Measurements from ENCODE around the gene ENO1. TPM values are rescaled to one million over a fixed set of nuclear protein-coding genes. Genes with fewer than 3 reads are reported as not detected.
A peak's percentile ranks its signal among the peaks of the same experiment; 100 is the strongest.
"Not testable (repeated sequence)": the region's sequence is repeated elsewhere in the genome, so short reads cannot be mapped to it uniquely, and the experiment has no call there.

Gene ENO1
- total RNA-seq, 1 donor from 2014 or later: 371 TPM

GRCh38 chr1:8858888-8859706 is 19.4 kb downstream of the ENO1 start:
- peak; percentile 71 for ATAC-seq
- intact Hi-C loops (cut with DNase I): no loop called here
- no peak for DNase-seq (ENCODE audit: low spot score)

DNA sequence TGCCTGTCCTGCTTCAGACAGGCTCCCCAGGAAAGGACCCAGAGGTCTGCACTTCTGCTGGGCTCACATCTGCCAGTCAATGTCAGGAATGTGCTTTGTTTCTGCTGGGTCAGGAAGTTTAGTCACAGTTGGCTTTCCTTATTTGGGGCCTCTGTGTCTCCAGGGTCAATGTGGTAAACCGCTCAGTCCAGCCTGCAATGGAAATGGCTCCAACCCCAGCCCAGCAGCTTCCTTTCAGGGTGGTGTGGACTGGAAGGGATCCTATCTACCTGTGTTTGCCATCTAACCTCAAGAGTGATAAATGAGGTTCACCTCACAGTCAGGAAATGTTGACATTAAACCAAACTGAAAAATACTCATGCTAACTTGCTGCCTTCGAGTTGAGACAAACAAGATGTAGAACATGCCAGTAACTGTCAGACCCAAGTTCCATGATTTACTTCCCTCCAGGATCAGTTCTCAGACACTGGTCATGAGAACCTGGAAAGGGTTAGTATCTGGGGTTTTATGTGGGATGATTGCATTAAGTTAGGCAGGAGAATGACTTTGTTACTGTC is 20.3 kb downstream of the ENO1 start:
- DNase-seq (ENCODE audit: low spot score) (no peak), ATAC-seq (peak; percentile 47)
- intact Hi-C loops (cut with DNase I): no loop called here

DNA sequence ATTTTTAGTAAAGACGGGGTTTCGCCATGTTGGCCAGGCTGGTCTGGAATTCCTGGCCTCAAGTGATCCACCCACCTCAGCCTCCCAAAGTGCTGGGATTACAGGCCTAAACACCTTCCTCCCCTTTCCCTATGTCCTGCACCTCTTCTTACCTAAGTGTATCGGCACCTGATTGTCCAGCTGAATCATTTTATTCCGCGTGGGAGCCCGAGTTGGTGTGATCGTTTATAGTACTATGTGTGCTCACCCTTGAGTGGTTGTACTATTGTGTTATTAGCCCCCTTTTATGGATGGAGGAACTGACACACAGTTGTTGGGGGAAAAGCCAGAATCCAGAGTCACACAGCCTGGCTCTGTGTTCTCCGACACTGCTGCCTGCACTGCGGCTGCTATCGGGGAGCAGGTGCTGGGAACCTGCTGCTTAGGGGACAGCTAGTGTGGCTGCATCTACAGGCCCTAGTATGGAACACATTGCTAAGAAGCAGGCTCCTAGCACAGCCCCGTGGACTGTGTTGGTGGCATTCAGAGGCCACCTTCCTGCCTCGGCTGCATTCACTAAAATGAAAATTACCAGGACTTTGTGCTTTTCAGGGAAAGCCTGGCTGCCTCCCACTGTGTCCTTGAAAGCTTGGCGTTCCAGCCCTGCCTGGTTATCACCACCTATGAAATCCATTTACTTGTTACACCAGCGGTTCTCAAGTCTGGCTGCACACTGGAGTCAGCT is 21.6 kb downstream of the ENO1 start:
- intact Hi-C loops (cut with DNase I): no loop called here
- ATAC-seq: no peak

DNA sequence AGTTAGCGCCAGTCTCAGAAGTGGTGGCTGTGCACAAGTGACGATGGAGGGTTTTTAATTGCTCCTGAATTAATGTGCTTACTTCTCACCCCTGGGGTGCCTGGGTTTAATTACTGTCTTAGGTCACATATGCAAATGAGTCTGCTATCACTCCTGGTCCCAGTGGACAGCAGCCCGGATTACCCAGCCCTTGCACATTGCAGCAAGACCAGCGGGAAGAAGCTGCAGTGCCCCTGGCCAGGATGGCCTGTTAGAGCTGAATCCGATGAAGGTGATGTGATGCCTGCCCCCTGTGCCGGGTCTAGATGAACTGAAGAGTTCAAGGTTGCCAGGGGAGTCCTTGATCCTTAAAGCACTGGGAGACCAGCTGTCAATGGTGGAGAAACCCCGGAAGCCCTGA is 24.2 kb downstream of the ENO1 start:
- ATAC-seq: no peak
- intact Hi-C loops (cut with DNase I): no loop called here
- no peak for DNase-seq (ENCODE audit: low spot score)

More for the DNA sequence above, 21.6 kb downstream of the ENO1 start:
- no peak for DNase-seq (ENCODE audit: low spot score)

DNA sequence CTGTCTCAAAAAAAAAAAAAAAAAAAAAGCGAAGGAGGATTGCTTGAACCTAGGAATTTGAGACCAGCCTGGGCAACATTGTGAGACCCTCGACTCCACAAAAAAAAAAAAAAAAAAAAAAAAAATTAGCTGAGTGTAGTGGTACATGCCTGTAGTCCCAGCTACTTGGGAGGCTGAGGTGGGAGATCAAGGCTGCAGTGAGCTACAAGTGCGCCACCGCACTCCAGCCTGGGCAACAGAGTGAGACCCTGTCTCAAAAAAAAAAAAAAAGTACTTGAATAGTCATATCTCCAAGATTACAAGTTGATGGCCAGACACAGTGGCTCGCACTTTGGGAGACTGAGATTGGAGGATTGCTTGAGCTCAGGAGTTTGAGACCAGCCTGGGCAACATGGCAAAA is 27.4 kb downstream of the ENO1 start:
- DNase-seq (ENCODE audit: low spot score) (no peak), ATAC-seq (no peak)
- intact Hi-C loops (cut with DNase I): no loop called here

DNA sequence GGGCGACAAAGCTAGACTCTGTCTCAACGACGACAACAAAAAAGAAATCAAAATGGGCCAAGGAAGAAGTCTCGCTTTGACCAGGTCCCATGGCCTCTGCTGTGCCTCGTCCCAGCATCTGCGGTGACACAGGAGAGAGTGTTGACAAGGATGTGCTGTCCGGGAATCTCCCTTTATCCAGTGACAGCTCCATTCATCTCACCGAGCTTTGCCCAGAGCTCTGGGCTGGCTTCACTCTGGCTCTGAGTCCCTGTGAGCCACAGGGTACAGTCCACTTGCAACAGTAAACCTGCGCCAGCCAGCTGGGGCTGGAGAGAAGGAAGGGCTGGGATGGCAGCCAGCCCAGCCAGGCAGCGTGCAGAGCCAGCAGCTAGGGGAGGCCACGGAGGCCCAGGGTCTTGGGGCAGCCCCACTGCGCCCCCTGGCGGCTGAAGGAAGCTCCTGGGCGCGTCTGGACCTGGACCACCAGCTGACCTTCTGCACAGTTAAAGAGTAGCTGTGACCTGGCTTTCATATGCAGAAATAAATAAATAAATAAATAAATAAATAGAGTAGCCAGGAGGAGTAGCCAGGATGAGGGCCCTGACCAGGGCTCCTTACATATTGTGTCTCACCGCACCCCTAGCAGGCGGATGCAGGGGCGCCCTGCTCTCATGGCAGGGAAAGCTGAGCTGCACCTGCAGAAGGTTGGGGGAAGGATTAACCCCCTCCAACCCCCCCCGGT is 29.7 kb downstream of the ENO1 start:
- intact Hi-C loops (cut with DNase I): no loop called here
- ATAC-seq: peak; percentile 99

GRCh38 chr1:8847990-8848389 is 30.5 kb downstream of the ENO1 start:
- intact Hi-C loops (cut with DNase I): no loop called here
- ATAC-seq (no peak), DNase-seq (ENCODE audit: low spot score) (no peak)

More for the DNA sequence above, 29.7 kb downstream of the ENO1 start:
- DNase-seq (ENCODE audit: low spot score): peak; percentile 94

- DNase-seq (ENCODE audit: low spot score): no peak
- intact Hi-C loops (cut with DNase I): no loop called here
- ATAC-seq: no peak
These were observed 32.2 kb downstream of the ENO1 start for GRCh38 chr1:8846263-8846662.

GRCh38 chr1:8845104-8846097 is 33.1 kb downstream of the ENO1 start:
- no peak for DNase-seq (ENCODE audit: low spot score)
- intact Hi-C loops (cut with DNase I): no loop called here
- ATAC-seq: no peak

DNA sequence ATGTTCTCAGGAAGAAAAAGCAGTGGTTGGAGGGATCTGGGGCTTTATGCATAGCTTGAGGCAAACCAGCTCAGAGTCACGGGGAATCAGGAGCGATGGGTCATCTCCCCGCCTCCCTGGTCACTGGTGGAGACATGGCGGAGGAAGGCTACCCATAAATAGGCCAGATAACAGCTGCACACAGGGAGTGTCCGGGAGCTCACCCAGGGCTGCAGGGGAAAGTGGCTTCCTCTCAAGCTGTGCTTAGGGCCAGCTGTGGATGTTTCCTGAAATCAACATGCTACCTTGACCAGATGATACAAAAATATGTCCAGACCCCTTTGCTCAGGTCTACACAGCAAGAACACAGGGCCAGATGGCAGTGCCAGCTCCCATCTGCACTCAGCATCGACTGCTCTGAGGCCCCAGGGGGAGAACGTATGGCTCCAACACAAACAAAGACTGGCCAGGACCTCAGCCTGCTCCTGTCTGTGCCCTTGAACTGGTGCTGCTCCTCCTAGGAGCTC is 33.9 kb downstream of the ENO1 start:
- no peak for ATAC-seq
- no peak for DNase-seq (ENCODE audit: low spot score)
- intact Hi-C loops (cut with DNase I): no loop called here

DNA sequence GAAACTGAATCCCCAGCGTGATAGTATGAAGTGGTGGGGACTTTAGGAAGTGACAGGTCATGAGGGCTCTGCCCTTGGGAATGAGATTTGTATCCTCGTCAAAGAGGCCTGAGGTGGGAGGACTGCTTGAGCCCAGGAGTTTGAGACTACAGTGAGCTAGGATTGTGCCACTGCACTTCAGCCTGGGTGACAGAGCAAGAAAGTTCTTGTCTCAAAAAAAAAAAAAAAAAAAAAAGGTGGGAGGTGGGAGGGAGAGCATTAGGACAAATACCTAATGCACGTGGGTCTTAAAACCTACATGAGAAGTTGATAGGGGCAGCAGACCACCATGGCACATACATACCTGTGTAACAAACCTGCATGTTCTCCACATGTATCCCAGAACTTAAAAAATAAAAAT is 37.1 kb downstream of the ENO1 start:
- ATAC-seq (no peak), DNase-seq (ENCODE audit: low spot score) (no peak)
- intact Hi-C loops (cut with DNase I): no loop called here

- no peak for ATAC-seq
- no peak for DNase-seq (ENCODE audit: low spot score)
- intact Hi-C loops (cut with DNase I): no loop called here
These were observed 38.5 kb downstream of the ENO1 start for GRCh38 chr1:8839990-8840389.

GRCh38 chr1:8835941-8836643 is 42.4 kb downstream of the ENO1 start:
- ATAC-seq (peak; percentile 34), DNase-seq (ENCODE audit: low spot score) (no peak)
- intact Hi-C loops (cut with DNase I): no loop called here

DNA sequence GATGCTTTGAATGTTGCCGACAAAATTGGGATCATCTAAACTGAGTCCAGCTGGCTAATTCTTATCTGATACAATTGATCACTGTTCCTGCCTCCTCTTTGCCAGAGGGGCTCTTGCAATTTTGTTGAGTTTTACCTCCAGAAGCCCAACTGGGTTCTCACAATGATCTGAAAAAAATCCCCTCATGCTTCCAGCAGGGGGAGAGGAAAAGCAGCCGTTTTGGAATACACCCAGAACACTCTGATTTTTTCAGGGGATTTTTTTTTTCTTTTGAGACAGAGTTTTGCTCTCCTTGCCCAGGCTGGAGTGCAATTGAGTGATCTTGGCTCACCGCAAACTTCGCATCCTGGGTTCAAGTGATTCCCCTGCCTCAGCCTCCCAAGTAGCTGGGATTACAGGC is 47.1 kb downstream of the ENO1 start:
- DNase-seq (ENCODE audit: low spot score) (no peak), ATAC-seq (no peak)
- intact Hi-C loops (cut with DNase I): no loop called here

DNA sequence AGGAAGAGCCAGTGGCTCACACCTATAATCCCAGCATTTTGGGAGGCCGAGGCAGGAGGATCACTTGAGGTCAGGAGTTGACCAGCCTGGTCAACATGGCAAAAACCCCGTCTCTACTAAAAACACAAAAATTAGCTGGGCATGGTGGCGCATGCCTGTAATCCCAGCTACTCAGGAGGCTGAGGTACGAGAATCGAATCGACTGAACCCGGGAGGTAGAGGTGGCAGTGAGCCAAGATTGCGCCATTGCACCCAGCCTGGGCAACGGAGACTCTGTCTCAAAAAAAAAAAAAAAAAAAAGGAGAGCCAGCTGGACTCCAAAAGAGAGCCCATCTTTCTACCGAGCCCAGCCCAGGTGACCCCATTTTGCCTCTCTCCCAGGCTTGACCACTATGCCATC is 47.8 kb downstream of the ENO1 start:
- intact Hi-C loops (cut with DNase I); ATAC-seq; DNase-seq (ENCODE audit: low spot score): not testable (repeated sequence)

DNA sequence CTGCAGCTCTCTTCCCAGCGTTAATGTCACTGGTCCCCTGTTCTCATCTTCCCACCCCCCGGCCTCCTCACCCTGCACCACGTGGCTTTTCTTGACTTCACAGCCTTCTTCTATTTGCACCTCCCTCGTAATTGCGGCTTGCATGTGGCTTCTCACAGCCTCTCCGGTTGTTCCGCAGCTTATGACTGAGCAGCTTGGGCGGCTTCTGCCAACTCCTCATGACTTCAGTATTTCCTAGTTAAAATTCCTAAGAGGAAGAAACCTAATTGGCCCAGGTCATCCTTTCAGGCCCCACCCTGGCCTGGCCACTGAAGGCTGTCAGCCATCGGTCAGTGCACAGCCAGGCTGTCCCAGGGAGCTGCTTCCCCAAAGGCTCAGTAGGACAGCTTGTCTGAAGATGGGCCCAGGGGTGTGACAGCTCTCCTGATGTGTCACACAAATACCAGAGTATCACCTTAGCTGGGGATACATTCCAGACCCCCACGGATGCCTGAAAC is 52.5 kb downstream of the ENO1 start:
- ATAC-seq (no peak), DNase-seq (ENCODE audit: low spot score) (no peak)
- intact Hi-C loops (cut with DNase I): no loop called here

DNA sequence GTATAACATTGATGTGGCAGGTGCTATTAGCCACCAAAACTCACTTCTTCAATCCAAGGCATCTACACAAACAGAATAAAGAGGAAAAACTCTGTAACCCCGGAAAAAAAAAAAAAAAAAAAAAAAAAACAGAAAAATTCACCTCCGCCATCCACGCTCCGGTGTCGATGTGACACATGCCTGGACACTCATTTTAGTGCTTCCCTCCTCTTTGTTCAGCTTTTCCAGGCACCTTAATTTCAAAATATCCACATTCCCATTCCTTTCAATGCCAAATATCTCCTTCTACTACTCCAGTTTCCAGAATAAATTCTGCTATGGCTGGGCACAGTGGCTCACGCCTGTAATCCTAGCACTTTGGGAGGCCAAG is 55.2 kb downstream of the ENO1 start:
- ATAC-seq: no peak
- DNase-seq (ENCODE audit: low spot score): no peak
- intact Hi-C loops (cut with DNase I): no loop called here
